IPS DF 6.9 (cell line): ENCODE measurements around the gene ATF7IP2.
"Not testable (repeated sequence)": the region's sequence is repeated elsewhere in the genome, so short reads cannot be mapped to it uniquely, and the experiment has no call there.

ENCODE experiments used
- DNase-seq: peaks from one replicate; pipeline ENCODE4 v3.0.0-alpha.2; 2013; ENCODE audit warnings: low read depth, low spot score
- H3K27ac ChIP-seq: one replicate; pipeline ENCODE4 v1.5.1; 2013; ENCODE audit warnings: low read length, control low read depth
- H3K27me3 ChIP-seq: 2 replicates; pipeline ENCODE4 v1.6.1; 2013; ENCODE audit warnings: mild to moderate bottlenecking, low read length; ENCODE audit not compliant: control insufficient read depth, insufficient read depth
- H3K36me3 ChIP-seq: 2 replicates; pipeline ENCODE4 v1.6.1; 2013; ENCODE audit warnings: low read length; ENCODE audit not compliant: control insufficient read depth, insufficient read depth
- H3K4me1 ChIP-seq: 2 replicates; pipeline ENCODE4 v1.6.1; 2013; ENCODE audit warnings: low read length; ENCODE audit not compliant: control insufficient read depth, insufficient read depth
- H3K4me3 ChIP-seq: 2 replicates; pipeline ENCODE4 v1.5.1; 2013; ENCODE audit warnings: mild to moderate bottlenecking, low read length
- H3K9me3 ChIP-seq: 2 replicates; pipeline ENCODE4 v1.6.1; 2013; ENCODE audit warnings: low read length, inconsistent platforms; ENCODE audit not compliant: control insufficient read depth, insufficient read depth
- WGBS: extraction: QIAGEN DNeasy Blood & Tissue Kit; methylation state at CpG from one replicate; pipeline ENCODE4 v1.1.7; 2013; ENCODE audit warnings: mixed read lengths, missing lambda C conversion rate; ENCODE audit not compliant: insufficient read length, insufficient coverage; 5-methylcytosine and 5-hydroxymethylcytosine counted together

The ATF7IP2 gene

GRCh38 chr16:10356870-10357842 is 28.7 kb upstream of the ATF7IP2 start:
- Histone ChIP-seq H3K36me3 (no peaks in the 10 kb centered on the region), H3K4me3 (no peak overlapping the region), H3K9me3 (no peaks in the 10 kb centered on the region; the same call in 1 of the 2 replicates), H3K27ac (no peak overlapping the region), H3K4me1 (no peaks in the 10 kb centered on the region), H3K27me3 (no peaks in the 10 kb centered on the region)
- no peak for DNase-seq
- WGBS, result no CpG with 5 or more reads among the region's 11 CpGs

GRCh38 chr16:10361747-10362076 is 24.1 kb upstream of the ATF7IP2 start:
- not testable (repeated sequence) for H3K27ac ChIP-seq, H3K4me3 ChIP-seq

GRCh38 chr16:10362077-10362863 is 23.6 kb upstream of the ATF7IP2 start:
- no CpG with 5 or more reads among the region's 9 CpGs for WGBS
- no peak overlapping the region for H3K4me3 ChIP-seq
- H3K36me3 ChIP-seq, result no peaks in the 10 kb centered on the region
- H3K27ac ChIP-seq, result no peak overlapping the region
- no peak for DNase-seq
- H3K27me3 ChIP-seq, result no peaks in the 10 kb centered on the region
- H3K9me3 ChIP-seq, result no peaks in the 10 kb centered on the region
- H3K4me1 ChIP-seq, result no peaks in the 10 kb centered on the region

More at GRCh38 chr16:10361747-10362076, 24.1 kb upstream of the ATF7IP2 start:
- not testable (repeated sequence) for H3K9me3 ChIP-seq, DNase-seq, H3K36me3 ChIP-seq, H3K27me3 ChIP-seq, H3K4me1 ChIP-seq
- no CpG with 5 or more reads among the region's 8 CpGs for WGBS

GRCh38 chr16:10362864-10363197 is 23.0 kb upstream of the ATF7IP2 start:
- not testable (repeated sequence) for H3K36me3 ChIP-seq, H3K9me3 ChIP-seq, H3K4me3 ChIP-seq, H3K27ac ChIP-seq, H3K27me3 ChIP-seq, DNase-seq, H3K4me1 ChIP-seq
- WGBS, result no CpG with 5 or more reads among the region's 4 CpGs

- DNase-seq, H3K27me3 ChIP-seq, H3K4me3 ChIP-seq, H3K27ac ChIP-seq, H3K9me3 ChIP-seq, H3K36me3 ChIP-seq, H3K4me1 ChIP-seq: not testable (repeated sequence)
- WGBS, result no CpG with 5 or more reads among the region's 8 CpGs
Measured at GRCh38 chr16:10366619-10367018, 19.2 kb upstream of the ATF7IP2 start.

GRCh38 chr16:10367616-10368188 is 18.2 kb upstream of the ATF7IP2 start:
- Histone ChIP-seq H3K4me3 (no peak overlapping the region), H3K4me1 (no peaks in the 10 kb centered on the region), H3K36me3 (no peaks in the 10 kb centered on the region), H3K27ac (no peak overlapping the region), H3K9me3 (no peaks in the 10 kb centered on the region), H3K27me3 (no peaks in the 10 kb centered on the region)
- WGBS, result no CpG with 5 or more reads among the region's 5 CpGs
- DNase-seq, result no peak

GRCh38 chr16:10368969-10369551 is 16.8 kb upstream of the ATF7IP2 start:
- no peaks in the 10 kb centered on the region for H3K36me3 ChIP-seq
- H3K4me1 ChIP-seq, result no peaks in the 10 kb centered on the region
- WGBS, result no CpG with 5 or more reads among the region's 2 CpGs
- H3K27me3 ChIP-seq, result no peaks in the 10 kb centered on the region
- no peak for DNase-seq
- H3K9me3 ChIP-seq, result no peaks in the 10 kb centered on the region
- H3K4me3 ChIP-seq, result no peak overlapping the region
- no peak overlapping the region for H3K27ac ChIP-seq

GRCh38 chr16:10370096-10370726 is 15.7 kb upstream of the ATF7IP2 start:
- Histone ChIP-seq H3K27ac (no peak overlapping the region), H3K36me3 (no peaks in the 10 kb centered on the region), H3K4me1 (no peaks in the 10 kb centered on the region), H3K4me3 (no peak overlapping the region), H3K9me3 (no peaks in the 10 kb centered on the region), H3K27me3 (no peaks in the 10 kb centered on the region)
- WGBS, result no CpG with 5 or more reads among the region's 4 CpGs
- DNase-seq, result no peak

GRCh38 chr16:10371592-10371991 is 14.3 kb upstream of the ATF7IP2 start:
- Histone ChIP-seq H3K27me3 (no peaks in the 10 kb centered on the region), H3K27ac (no peak overlapping the region), H3K4me3 (no peak overlapping the region), H3K9me3 (no peaks in the 10 kb centered on the region), H3K4me1 (no peaks in the 10 kb centered on the region), H3K36me3 (no peaks in the 10 kb centered on the region)
- DNase-seq, result no peak
- no CpG with 5 or more reads among the region's 2 CpGs for WGBS

GRCh38 chr16:10373556-10373955 is 12.3 kb upstream of the ATF7IP2 start:
- no peaks in the 10 kb centered on the region for H3K27me3 ChIP-seq
- H3K4me3 ChIP-seq, result no peak overlapping the region
- H3K27ac ChIP-seq, result no peak overlapping the region
- no peaks in the 10 kb centered on the region for H3K36me3 ChIP-seq
- no peaks in the 10 kb centered on the region for H3K9me3 ChIP-seq
- no peak for DNase-seq
- WGBS, result no CpG with 5 or more reads among the region's 1 CpG
- H3K4me1 ChIP-seq, result no peaks in the 10 kb centered on the region
